HL-60 (cell line): ENCODE data around the gene STX2.
A peak's percentile ranks its signal among the peaks of the same experiment; 100 is the strongest.

Experiments
- DNase-seq, 2 experiments: peaks; one replicate each; pipeline ENCODE4 v3.0.0-alpha.2; 2010 to 2020; ENCODE audit warnings: low read depth in 1 of 2, low spot score in 1 of 2
- H3K27ac ChIP-seq: fragments of 250-450 bp; sonication (Bioruptor Pico); replicated peaks from 2 replicates; pipeline ENCODE4 v1.5.1; 2020; ENCODE audit warnings: mild to moderate bottlenecking, moderate library complexity
- H3K27me3 ChIP-seq: fragments of 250-450 bp; sonication (Bioruptor Pico); 2 replicates; pipeline ENCODE4 v1.5.1; 2021; ENCODE audit warnings: mild to moderate bottlenecking, moderate library complexity; ENCODE audit not compliant: insufficient read depth, poor library complexity, severe bottlenecking
- H3K4me3 ChIP-seq: replicated peaks from 2 replicates; pipeline ENCODE4 v1.5.1; 2011; ENCODE audit warnings: mild to moderate bottlenecking, control low read depth, low read length; ENCODE audit not compliant: insufficient read depth
- CTCF ChIP-seq: IDR thresholded peaks from one replicate; pipeline ENCODE4 v1.5.1; 2011; ENCODE audit warnings: low read length, control low read depth, inconsistent platforms; ENCODE audit not compliant: insufficient read depth
- GABPA ChIP-seq: IDR thresholded peaks from 2 replicates; pipeline ENCODE4 v1.6.1; 2012; ENCODE audit warnings: low read depth
- POLR2AphosphoS5 ChIP-seq: IDR thresholded peaks from 2 replicates; pipeline ENCODE4 v1.6.1; 2012; ENCODE audit warnings: low read depth
- SPI1 ChIP-seq: IDR thresholded peaks from 2 replicates; pipeline ENCODE4 v1.6.1; 2012; ENCODE audit warnings: low read depth, mild to moderate bottlenecking, borderline replicate concordance
- TF ChIP-seq, protein P1 (sequence below): IDR thresholded peaks from 2 replicates; pipeline ENCODE4 v1.6.1; 2012; ENCODE audit warnings: low read depth; ENCODE audit not compliant: insufficient replicate concordance

The STX2 gene

DNA sequence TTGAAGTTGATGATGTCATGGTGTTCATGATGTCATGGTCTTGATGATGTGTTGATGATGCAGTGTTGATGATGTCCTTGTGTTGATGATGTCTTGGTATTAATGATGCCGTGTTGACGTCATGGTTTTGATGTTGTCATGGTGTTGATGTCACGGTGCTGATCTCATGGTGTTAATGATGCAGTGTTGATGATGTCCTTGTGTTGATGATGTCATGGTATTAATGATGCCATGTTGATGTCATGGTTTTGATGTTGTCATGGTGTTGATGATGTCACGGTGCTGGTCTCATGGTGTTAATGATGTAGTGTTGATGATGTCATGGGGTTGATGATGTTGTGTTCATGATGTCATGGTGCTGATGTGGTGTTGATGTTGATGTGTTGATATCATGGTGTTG is 75.0 kb downstream of the STX2 start:
- no peak for DNase-seq

GRCh38 chr12:130762319-130762675 is 76.8 kb downstream of the STX2 start:
- Histone ChIP-seq H3K27ac (no peak overlapping the region), H3K4me3 (no peak overlapping the region), H3K27me3 (peaks cover 5% of the 10 kb centered on the region)
- DNase-seq, result no peak
- no peak for TF ChIP-seq POLR2AphosphoS5

More for the DNA sequence above, 75.0 kb downstream of the STX2 start:
- Histone ChIP-seq H3K27ac (no peak overlapping the region), H3K4me3 (no peak overlapping the region), H3K27me3 (peaks cover 5% of the 10 kb centered on the region)
- TF ChIP-seq, protein P1, sequence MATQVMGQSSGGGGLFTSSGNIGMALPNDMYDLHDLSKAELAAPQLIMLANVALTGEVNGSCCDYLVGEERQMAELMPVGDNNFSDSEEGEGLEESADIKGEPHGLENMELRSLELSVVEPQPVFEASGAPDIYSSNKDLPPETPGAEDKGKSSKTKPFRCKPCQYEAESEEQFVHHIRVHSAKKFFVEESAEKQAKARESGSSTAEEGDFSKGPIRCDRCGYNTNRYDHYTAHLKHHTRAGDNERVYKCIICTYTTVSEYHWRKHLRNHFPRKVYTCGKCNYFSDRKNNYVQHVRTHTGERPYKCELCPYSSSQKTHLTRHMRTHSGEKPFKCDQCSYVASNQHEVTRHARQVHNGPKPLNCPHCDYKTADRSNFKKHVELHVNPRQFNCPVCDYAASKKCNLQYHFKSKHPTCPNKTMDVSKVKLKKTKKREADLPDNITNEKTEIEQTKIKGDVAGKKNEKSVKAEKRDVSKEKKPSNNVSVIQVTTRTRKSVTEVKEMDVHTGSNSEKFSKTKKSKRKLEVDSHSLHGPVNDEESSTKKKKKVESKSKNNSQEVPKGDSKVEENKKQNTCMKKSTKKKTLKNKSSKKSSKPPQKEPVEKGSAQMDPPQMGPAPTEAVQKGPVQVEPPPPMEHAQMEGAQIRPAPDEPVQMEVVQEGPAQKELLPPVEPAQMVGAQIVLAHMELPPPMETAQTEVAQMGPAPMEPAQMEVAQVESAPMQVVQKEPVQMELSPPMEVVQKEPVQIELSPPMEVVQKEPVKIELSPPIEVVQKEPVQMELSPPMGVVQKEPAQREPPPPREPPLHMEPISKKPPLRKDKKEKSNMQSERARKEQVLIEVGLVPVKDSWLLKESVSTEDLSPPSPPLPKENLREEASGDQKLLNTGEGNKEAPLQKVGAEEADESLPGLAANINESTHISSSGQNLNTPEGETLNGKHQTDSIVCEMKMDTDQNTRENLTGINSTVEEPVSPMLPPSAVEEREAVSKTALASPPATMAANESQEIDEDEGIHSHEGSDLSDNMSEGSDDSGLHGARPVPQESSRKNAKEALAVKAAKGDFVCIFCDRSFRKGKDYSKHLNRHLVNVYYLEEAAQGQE, result no peak
- TF ChIP-seq CTCF (no peak), SPI1 (no peak), POLR2AphosphoS5 (no peak), GABPA (no peak)

DNA sequence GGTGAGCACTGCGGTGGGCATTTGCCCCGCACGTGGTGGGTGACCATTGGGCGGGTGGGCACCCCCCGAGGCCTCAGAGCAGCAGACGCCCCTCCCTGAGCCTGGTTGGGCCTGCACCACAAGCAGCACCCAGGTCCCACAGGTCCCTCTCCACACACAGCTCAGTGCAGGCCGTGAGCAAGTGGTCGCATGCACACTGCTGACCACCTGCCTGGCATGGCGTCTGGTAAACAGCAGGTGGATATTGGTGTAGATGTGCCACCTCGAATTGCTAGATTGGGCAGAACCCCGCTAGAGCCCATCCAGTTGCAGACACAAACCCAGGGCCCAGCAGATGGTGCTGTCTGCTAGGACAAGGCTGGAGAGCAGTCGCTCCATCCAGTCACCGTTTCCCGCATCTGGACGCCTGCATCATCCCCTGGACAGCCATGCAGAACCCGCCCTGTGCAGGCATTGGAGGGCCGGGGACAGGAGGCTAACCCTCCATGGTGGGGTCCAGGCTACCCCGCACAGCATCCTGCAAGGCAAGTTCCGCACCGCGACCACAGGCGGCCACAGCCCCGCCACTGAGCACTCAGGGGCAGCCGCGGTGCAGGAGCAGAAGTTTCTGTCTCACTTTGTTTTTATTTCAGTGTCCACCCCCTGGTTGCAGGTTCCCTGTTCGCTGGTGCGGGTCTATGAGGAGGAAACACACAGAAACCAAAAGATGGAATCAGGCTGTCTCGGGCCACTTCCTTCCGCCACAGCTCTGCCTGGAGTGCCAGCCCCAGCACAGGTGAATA is 77.3 kb downstream of the STX2 start:
- DNase-seq, result peak in 1 of 2 experiments; percentile 58
- Histone ChIP-seq H3K27ac (no peak overlapping the region), H3K4me3 (no peak overlapping the region), H3K27me3 (peaks cover 5% of the 10 kb centered on the region)
- peak; percentile 48 for TF ChIP-seq CTCF
- TF ChIP-seq, protein P1, result no peak

- no peaks in the 10 kb centered on the region for H3K27me3 ChIP-seq
- no peak overlapping the region for H3K27ac ChIP-seq
- DNase-seq, result no peak
- no peak overlapping the region for H3K4me3 ChIP-seq
- no peak for TF ChIP-seq CTCF
- peak; percentile 1; the same call in 1 of the 2 replicates for TF ChIP-seq SPI1
- TF ChIP-seq GABPA, result no peak
Measured at GRCh38 chr12:130754234-130754901, 84.7 kb downstream of the STX2 start.
